Measurements from ENCODE around the gene HEATR1.
"Not testable (repeated sequence)": the region's sequence is repeated elsewhere in the genome, so short reads cannot be mapped to it uniquely, and the experiment has no call there.

Gene HEATR1

GRCh38 chr1:236589531-236589930 lies 14.8 kb downstream of the HEATR1 start:
- DNase-seq (ENCODE audit: low read depth in 2 of 2, low spot score in 1 of 2) = no peak

- no peak for DNase-seq (ENCODE audit: low read depth in 2 of 2, low spot score in 1 of 2)
These were observed 22.8 kb downstream of the HEATR1 start for GRCh38 chr1:236581528-236581927.

DNA sequence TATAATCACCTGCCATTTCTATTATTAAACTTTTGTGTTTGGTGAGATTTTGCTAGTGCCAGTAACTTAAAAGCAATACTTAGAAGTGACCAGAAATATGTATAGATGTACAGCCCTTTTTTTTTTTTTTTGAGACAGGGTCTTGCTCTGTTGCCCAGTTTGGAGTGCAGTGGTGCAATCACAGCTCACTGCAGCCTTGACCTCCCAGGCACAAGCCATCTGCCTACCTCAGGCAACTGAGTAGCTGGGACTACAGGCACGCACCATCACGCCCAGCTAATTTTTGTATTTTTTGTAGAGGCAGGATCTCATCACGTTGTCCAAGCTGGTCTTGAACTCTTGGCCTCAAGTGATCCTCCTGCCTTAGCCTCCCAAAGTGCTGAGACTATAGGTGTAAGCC lies 23.9 kb downstream of the HEATR1 start:
- DNase-seq (ENCODE audit: low read depth in 2 of 2, low spot score in 1 of 2) = not testable (repeated sequence)

- DNase-seq (ENCODE audit: low read depth in 2 of 2, low spot score in 1 of 2) = no peak
These were observed 25.7 kb downstream of the HEATR1 start for GRCh38 chr1:236578661-236579060.

DNA sequence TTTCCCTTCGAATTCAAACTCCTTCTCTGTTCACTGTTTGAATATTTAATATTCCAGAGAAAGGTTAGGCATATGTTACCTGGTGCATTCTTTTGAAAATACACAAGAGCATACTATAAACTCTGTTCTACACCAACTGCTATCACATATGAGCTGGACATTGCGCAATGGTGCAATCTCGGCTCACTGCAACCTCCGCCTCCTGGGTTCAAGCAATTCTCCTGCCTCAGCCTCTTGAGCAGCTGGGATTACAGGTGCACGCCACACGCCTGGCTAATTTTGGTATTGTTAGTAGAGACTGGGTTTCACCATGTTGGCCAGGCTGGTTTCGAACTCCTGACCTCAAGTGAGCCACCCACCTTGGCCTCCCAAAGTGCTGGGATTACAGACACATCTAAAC lies 27.3 kb downstream of the HEATR1 start:
- not testable (repeated sequence) for DNase-seq (ENCODE audit: low read depth in 2 of 2, low spot score in 1 of 2)

DNA sequence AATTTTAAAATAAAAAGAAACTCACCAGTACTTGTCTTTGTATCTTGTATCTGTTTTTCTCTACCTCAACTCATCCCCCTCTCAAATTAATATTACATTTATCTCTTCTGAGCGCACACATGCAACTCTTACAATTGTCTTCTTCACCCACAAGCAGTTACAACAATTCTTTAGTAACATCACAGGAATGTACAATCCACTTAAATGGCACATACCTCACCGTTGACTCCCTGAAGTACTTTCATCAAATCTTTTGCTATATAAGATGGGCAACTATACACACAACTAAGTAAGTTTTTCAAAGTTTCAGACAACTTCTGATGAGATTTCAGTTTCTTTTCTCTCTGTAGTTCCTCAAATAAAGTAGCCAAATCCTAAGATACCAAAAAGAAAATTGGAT lies 28.3 kb downstream of the HEATR1 start:
- no peak for DNase-seq (ENCODE audit: low read depth in 2 of 2, low spot score in 1 of 2)

DNA sequence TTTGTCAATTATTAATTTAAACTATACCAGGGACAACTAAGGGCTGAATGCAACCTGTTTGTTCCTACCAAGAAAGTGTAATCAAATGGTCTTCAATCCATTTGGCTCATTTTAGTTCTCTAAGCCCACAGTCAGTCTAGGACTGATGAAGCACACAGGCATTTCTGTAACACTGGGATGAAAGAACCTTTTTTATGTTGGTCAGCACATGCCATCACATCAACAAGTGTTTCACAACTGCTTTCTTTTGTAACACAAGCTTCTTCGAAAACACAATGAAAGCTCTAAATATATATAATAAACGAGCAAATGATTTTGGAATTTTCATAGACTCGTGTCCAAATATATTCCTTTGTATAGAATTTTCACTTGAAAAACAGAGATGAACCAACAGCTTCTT lies 28.8 kb downstream of the HEATR1 start:
- no peak for DNase-seq (ENCODE audit: low read depth in 2 of 2, low spot score in 1 of 2)

GRCh38 chr1:236568285-236568894 lies 35.9 kb downstream of the HEATR1 start:
- DNase-seq (ENCODE audit: low read depth in 2 of 2, low spot score in 1 of 2) = no peak

DNA sequence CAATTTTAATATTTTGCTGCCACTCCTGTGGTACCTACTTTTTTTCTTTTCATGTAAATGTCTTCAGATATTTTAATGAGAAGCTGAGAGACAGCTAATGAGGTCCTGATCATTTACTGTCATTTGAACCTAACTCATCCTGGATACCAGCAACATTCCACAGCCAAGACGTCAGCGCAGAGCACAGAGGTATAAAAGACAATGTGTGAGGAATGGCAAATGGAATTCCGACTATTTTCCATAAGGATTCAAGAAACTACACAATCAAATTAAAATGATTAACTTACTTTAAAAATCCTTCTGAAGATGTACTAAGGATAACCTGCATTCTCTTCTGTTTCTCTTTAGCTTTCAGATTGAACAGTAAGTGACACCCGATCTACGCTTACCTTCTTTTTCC lies 38.8 kb downstream of the HEATR1 start:
- no peak for DNase-seq (ENCODE audit: low read depth in 2 of 2, low spot score in 1 of 2)

- no peak for DNase-seq (ENCODE audit: low read depth in 2 of 2, low spot score in 1 of 2)
These were observed 42.3 kb downstream of the HEATR1 start for GRCh38 chr1:236561976-236562375.

- DNase-seq (ENCODE audit: low read depth in 2 of 2, low spot score in 1 of 2) = no peak
These were observed 44.0 kb downstream of the HEATR1 start for GRCh38 chr1:236560213-236560771.

DNA sequence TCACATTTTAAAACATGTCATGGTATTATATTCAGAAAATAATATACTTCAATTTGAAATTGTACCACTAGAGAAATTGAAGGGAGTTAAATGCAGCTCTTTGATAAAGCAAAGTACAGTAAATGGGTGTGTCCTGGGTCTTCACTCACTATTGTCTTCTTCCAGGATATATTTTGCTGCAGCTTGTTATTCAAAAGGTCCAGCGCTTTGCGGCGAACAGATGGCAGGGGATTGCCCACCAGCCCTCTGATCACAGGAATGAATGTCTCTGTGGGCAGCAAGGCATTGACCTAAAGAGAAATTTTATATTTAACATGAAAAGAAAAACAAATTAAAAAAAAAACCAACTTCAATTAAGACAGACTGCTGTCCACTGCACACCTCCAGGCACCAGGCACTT lies 45.5 kb downstream of the HEATR1 start:
- no peak for DNase-seq (ENCODE audit: low read depth in 2 of 2, low spot score in 1 of 2)

DNA sequence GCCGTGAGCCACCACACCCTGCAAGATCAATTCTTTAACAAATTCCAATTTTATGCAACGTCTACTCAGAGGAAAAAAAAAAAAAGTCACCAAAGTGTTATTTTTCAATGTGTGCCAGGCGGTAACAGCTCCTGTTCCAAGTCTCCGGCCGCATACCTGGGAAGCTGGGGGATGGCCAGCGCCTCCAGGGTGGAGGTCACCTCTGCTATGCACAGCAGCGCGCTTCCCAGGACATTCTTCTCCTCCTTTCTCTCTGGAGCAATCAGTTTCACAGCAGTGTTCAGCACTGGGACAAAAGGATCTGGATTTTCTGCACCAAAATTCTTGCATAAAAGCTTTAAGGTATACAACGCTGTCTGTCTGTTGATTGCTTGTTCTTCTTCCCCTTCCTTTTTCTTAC lies 46.2 kb downstream of the HEATR1 start:
- no peak for DNase-seq (ENCODE audit: low read depth in 2 of 2, low spot score in 1 of 2)

DNA sequence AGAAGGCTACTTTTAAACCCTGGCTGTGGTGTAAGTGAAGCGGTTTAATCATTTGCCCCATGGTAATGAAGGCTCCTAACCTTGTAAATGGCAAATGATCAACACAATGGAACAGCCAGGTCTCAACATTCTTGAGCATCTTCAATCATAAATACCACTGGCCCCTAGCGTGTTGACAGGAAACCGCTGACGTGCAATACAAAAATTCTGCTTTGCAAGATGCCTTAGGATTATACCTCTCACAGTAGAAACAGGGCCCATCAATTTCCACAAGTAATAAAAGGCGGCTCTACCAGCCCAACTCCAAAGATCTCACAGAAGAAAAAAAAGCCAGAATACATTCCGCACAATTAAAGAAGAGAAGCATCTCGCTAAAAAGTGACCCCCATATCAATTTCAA lies 47.7 kb downstream of the HEATR1 start:
- DNase-seq (ENCODE audit: low read depth in 2 of 2, low spot score in 1 of 2) = no peak

DNA sequence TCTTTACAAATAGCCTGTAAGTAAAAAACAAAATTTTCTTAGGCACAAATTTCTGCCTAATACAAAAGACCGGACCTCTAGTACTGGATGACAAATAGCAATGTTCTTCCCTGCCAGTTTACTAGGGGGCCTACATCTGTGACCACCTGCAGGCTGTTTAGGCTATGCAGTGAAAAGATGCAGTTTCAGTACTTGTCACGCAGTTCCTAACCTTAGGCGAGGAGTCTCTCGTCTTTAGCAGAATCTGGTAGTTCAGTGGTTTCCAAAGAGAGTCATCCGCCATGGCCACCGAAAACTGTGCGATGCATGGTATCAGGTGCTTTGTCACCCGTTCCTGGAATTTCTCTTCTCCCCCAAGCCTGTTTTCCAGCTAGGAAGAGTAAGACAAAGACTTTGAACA lies 50.9 kb downstream of the HEATR1 start:
- DNase-seq (ENCODE audit: low read depth in 2 of 2, low spot score in 1 of 2) = no peak

- DNase-seq (ENCODE audit: low read depth in 2 of 2, low spot score in 1 of 2) = no peak
These were observed 51.4 kb downstream of the HEATR1 start for GRCh38 chr1:236552901-236553300.

- DNase-seq (ENCODE audit: low read depth in 2 of 2, low spot score in 1 of 2) = no peak
These were observed 52.2 kb downstream of the HEATR1 start for GRCh38 chr1:236552096-236552495.

- no peak for DNase-seq (ENCODE audit: low read depth in 2 of 2, low spot score in 1 of 2)
These were observed 53.1 kb downstream of the HEATR1 start for GRCh38 chr1:236550961-236551851.

DNA sequence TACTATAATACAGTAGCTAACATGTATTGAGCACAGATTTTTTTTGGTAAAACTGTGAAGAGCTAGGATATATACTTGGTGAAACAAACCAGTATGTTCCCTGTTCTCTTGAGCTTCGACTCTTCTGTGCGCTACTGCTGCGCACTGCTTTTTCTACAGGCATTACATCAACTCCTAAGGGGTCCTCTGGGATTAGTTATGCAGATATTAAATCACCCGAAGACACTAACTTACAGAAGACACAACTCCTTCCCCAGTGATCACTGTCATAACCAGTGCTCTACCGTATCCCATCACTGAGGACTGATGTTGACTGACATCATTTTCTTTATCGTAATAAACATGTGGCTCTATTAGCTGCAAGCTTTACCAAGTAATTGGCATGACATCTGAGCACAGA lies 55.9 kb downstream of the HEATR1 start:
- DNase-seq (ENCODE audit: low read depth in 2 of 2, low spot score in 1 of 2) = no peak

DNA sequence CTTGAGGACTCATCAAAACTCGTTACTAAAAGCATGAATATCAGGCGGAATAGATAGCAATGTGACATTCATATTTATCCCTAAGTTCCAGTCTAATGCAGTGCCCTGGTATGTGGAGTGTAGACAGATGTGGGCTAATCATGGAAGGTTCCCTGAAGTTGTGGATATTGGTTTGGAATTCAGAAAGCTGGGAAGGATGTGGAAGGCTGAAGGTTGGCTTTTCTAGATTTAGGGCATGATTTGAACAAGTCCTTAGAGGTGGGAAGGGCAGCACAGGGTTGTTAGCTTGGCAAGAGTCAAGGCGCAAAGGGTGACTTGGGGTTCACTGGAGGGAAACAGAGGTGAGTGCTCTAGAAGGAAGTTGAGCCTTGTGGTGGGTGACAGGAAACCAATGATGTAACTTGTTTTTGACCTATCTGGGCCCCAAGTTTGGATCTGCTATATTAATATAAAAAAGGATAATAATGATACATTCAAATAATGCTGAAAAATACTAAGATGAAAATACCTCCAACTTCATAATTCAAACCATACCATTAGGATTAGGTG lies 58.6 kb downstream of the HEATR1 start:
- DNase-seq (ENCODE audit: low read depth in 2 of 2, low spot score in 1 of 2) = no peak

DNA sequence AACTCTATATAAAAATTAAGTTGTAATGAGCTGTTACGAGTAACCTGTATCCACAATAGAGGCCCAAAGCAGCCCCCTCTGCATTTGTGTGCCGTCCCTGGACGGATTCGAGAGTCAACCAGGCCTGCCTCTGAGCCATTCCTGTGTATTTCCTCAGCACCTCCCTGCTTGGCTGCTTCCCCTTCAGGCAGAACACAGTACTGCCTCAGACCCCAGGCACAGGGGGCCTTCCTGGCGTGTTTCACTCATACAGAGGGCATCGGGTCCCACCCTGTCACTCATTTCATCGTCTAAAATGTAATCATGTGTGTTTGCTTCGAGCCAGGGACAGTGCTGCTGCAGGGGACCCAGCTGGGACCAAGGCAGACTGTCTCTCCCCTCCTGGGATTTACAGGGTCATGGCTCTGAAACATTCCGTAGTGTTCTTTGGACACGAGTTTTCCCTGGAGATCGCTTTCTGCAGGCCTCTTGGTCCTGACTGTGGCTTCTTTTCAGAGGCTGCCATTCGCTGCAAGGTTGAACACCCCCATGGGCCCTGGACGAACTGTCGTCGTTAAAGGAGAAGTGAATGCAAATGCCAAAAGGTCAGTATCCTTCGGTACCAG lies 61.1 kb downstream of the HEATR1 start:
- no peak for DNase-seq (ENCODE audit: low read depth in 2 of 2, low spot score in 1 of 2)

- DNase-seq (ENCODE audit: low read depth in 2 of 2, low spot score in 1 of 2) = no peak
These were observed 62.6 kb downstream of the HEATR1 start for GRCh38 chr1:236541710-236542109.
